RCC 7860 (cell line): ENCODE data around the gene GNAT2.

ENCODE experiments used
- DNase-seq: peaks from one replicate; pipeline ENCODE4 v3.0.0-alpha.2; 2015; ENCODE audit warnings: low spot score
- FAIRE-seq: peaks from 2 replicates; lab custom pipeline; 2012; peaks lifted over from hg19 to GRCh38; lab: Jason Lieb, UNC

The GNAT2 gene

DNA sequence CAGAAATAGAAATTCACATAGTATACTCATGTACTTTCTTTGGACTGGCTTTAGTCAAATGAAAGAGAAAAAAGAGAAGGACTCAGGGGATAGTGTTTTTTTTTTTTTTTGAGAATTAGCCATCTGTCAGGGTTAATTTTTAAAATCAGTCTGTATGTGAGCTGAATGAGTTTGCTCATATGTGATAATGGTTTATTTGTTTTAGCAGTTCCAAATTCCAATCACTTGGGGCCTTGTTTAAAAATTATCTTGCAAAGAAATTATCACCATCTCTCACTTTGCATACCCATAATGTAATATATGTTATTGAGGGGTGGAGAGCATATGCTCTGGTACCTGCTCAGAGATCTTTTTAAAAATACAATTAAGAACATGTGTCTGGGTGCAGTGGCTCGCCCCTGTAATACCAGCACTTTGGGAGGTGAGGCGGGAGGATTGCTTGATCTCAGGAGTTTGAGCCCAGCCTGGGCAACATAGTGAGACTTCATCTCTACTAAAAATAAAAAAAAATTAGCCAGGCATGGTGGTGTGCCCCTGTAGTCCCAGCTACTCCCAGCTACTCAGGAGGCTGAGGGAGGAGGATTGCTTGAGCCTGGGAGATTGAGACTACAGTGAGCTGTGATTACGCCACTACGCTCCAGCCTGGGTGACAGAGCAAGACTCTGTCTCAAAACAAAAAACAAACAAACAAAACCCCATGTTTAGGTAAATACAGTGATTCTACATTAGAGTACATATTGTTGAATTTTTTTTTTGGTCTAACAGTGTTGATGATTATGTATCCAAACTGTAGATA lies 51.3 kb downstream of the GNAT2 start:
- FAIRE-seq: peak; percentile 49
- no peak for DNase-seq

DNA sequence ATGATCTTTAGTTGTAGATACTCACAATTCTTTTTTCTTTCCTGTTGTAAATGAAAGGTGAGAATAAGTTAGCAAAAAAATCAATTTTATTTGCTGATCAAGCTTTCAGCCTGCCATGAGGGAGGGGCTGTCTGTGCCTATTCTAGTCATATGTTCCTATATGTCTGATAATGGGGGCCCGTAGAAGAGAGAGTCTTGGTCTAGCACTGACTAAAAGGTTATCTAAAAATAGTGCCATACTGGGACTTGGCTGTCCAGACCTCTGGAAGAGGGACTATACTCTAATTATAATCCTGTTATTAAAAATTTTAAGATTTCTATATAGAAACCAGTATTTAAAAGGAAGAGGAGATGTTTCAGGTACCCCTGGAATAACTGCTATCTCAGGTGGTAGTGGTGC lies 52.4 kb downstream of the GNAT2 start:
- DNase-seq (no peak), FAIRE-seq (no peak)

DNA sequence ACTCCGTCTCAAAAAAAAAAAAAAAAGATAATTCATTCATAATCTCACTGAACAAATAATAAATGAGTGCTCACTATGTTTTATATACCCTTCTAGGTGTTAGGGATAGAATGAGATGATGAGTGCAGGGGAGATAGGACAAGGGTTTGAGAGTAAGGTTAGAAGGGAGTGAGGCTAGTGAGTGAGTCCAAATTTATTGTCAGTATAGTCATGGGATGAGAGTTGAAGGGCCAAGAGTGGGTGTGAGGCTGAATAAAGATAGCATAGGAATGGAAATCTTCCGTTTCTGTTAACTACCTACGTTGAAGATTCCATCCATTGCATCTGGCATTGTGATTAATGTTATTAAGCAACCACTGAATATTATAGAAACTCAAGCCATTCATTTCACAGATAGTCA lies 54.2 kb downstream of the GNAT2 start:
- DNase-seq: no peak
- FAIRE-seq: no peak

DNA sequence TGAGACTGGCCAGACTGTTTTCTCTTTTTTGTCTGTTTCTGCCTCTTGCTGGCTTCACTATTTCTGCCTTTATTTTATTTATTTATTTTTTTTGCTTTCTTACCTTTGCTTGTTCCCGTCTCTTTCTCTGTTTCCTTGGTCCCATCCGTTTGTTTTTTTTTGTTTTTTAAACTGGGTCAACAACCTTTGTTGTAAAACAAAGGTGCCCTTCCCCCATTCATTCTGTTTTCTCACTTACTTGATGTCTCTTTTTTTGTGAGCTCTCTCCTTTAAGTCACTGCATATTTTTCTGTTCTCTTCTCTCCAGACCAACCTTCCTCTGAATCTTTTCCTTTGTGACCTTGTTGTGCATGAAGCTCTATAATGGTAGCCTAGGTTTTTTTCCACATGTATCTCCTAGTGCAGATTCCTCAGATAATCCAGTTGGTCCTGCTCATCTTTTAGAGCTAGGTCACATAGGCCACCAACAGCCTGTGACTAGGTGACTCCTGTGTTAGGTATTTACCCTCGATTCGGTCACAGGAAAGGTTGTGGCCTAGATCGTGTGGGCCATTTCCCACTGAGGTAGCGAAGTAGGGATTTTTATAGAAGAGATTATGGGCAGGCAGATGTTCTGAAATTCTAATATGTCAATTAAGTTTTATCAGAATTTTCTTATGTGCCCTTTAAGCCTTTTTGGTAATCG lies 55.1 kb downstream of the GNAT2 start:
- peak; percentile 38 for DNase-seq
- FAIRE-seq: peak; percentile 45

DNA sequence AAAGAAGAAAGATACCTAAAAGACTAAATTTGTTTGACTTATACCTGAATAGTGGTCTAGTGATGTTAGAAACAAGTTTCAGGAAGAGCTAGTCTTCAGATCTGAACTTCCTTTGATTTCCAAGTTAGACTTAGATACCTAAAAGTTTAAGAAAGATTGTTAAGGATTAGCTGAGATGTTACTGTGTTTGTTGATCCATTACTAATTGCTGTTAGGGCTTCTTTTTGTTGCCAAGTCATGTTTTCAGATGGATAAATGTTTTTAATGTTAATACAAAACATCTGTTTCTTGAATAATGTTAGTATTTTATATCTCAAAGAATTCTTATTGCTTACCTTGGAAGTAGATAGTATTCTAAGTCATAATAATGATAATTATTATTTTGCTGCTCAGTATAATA lies 59.4 kb downstream of the GNAT2 start:
- FAIRE-seq (peak; percentile 41), DNase-seq (no peak)

DNA sequence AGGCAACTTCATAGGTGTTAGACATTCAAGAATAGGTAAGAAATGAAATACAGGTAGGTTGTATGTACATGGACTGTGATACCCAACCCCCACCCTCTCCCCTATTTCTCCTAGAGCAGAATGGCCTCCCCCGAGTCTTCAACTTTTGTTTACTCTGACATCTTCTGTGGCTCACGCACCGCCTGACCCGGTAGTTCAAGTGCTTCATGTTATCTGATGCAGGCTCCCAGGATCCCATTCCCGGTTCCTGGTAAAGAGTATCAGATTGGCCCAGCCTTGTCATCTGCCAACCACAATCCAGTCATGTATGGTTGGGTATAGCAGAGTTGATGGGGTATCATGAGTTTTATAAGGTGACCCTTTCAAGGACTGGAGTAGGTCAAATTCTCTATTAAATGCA lies 61.9 kb downstream of the GNAT2 start:
- DNase-seq (no peak), FAIRE-seq (no peak)

DNA sequence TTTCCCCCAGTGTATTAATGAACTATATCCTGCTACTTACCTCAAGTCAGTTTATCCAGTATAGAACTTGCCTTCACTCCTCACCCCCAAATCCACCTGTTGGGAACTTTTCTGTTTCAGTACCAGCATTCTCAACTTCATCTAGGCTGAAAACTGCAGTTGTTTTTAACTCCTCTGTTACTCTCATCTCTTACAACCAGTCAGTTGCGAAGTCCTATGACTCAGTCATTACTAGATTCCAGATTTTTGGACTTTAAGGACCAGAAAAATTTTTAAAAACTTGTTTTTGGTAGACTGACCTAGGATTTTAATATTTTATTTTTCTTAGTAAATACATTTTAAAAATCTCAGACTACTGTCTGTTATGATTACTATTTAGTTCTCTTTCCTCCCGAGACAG lies 62.9 kb downstream of the GNAT2 start:
- DNase-seq (no peak), FAIRE-seq (no peak)
